Measurements from ENCODE around the gene ENO1. TPM values are rescaled to one million over a fixed set of nuclear protein-coding genes. Genes with fewer than 3 reads are reported as not detected.

ENO1 gene
- total RNA-seq, 1 experiment from 2014 or later, result 2,334 TPM

DNA sequence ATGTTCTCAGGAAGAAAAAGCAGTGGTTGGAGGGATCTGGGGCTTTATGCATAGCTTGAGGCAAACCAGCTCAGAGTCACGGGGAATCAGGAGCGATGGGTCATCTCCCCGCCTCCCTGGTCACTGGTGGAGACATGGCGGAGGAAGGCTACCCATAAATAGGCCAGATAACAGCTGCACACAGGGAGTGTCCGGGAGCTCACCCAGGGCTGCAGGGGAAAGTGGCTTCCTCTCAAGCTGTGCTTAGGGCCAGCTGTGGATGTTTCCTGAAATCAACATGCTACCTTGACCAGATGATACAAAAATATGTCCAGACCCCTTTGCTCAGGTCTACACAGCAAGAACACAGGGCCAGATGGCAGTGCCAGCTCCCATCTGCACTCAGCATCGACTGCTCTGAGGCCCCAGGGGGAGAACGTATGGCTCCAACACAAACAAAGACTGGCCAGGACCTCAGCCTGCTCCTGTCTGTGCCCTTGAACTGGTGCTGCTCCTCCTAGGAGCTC, 33.9 kb downstream of the ENO1 start (continued):
- TF ChIP-seq, protein P1, sequence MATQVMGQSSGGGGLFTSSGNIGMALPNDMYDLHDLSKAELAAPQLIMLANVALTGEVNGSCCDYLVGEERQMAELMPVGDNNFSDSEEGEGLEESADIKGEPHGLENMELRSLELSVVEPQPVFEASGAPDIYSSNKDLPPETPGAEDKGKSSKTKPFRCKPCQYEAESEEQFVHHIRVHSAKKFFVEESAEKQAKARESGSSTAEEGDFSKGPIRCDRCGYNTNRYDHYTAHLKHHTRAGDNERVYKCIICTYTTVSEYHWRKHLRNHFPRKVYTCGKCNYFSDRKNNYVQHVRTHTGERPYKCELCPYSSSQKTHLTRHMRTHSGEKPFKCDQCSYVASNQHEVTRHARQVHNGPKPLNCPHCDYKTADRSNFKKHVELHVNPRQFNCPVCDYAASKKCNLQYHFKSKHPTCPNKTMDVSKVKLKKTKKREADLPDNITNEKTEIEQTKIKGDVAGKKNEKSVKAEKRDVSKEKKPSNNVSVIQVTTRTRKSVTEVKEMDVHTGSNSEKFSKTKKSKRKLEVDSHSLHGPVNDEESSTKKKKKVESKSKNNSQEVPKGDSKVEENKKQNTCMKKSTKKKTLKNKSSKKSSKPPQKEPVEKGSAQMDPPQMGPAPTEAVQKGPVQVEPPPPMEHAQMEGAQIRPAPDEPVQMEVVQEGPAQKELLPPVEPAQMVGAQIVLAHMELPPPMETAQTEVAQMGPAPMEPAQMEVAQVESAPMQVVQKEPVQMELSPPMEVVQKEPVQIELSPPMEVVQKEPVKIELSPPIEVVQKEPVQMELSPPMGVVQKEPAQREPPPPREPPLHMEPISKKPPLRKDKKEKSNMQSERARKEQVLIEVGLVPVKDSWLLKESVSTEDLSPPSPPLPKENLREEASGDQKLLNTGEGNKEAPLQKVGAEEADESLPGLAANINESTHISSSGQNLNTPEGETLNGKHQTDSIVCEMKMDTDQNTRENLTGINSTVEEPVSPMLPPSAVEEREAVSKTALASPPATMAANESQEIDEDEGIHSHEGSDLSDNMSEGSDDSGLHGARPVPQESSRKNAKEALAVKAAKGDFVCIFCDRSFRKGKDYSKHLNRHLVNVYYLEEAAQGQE (IDR thresholded peaks at IDR 0.05; ENCODE audit: low read depth), result no peak
- no peak for TF ChIP-seq POLR2AphosphoS5 (IDR thresholded peaks at IDR 0.05; ENCODE audit: low read depth, low read length)
- TF ChIP-seq ELF1 (IDR thresholded peaks at IDR 0.05; ENCODE audit: borderline replicate concordance, low read depth), result no peak
- TF ChIP-seq, protein P2, sequence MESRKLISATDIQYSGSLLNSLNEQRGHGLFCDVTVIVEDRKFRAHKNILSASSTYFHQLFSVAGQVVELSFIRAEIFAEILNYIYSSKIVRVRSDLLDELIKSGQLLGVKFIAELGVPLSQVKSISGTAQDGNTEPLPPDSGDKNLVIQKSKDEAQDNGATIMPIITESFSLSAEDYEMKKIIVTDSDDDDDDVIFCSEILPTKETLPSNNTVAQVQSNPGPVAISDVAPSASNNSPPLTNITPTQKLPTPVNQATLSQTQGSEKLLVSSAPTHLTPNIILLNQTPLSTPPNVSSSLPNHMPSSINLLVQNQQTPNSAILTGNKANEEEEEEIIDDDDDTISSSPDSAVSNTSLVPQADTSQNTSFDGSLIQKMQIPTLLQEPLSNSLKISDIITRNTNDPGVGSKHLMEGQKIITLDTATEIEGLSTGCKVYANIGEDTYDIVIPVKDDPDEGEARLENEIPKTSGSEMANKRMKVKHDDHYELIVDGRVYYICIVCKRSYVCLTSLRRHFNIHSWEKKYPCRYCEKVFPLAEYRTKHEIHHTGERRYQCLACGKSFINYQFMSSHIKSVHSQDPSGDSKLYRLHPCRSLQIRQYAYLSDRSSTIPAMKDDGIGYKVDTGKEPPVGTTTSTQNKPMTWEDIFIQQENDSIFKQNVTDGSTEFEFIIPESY (IDR thresholded peaks at IDR 0.05; ENCODE audit: extremely low read depth, insufficient replicate concordance, low read length), result no peak
- TF ChIP-seq CEBPB (IDR thresholded peaks at IDR 0.05; ENCODE audit: low read depth), result no peak
- no peak for TF ChIP-seq MAX (IDR thresholded peaks at IDR 0.05)
- TF ChIP-seq YY1 (IDR thresholded peaks at IDR 0.05; ENCODE audit: extremely low read depth, insufficient replicate concordance, low read depth, low read length), result no peak

DNA sequence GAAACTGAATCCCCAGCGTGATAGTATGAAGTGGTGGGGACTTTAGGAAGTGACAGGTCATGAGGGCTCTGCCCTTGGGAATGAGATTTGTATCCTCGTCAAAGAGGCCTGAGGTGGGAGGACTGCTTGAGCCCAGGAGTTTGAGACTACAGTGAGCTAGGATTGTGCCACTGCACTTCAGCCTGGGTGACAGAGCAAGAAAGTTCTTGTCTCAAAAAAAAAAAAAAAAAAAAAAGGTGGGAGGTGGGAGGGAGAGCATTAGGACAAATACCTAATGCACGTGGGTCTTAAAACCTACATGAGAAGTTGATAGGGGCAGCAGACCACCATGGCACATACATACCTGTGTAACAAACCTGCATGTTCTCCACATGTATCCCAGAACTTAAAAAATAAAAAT, 37.1 kb downstream of the ENO1 start:
- Histone ChIP-seq H3K4me3 (replicated peaks in 1 of 2; ENCODE audit: low read depth in 1 of 2, low read length in 2 of 2) (no peak overlapping the region), H2AFZ (ENCODE audit: low read depth, low read length, poor library complexity, severe bottlenecking) (no peak overlapping the region), H3K79me2 (ENCODE audit: insufficient read depth, low read length) (no peaks in the 10 kb centered on the region), H3K27ac (ENCODE audit: low read depth, low read length) (no peak overlapping the region), H3K9me2 (ENCODE audit: insufficient read depth) (no peaks in the 10 kb centered on the region), H3K4me1 (ENCODE audit: control insufficient read depth in 1 of 2, insufficient read depth in 2 of 2, low read length in 2 of 2) (no peaks in the 10 kb centered on the region), H3K4me2 (ENCODE audit: low read length) (no peak overlapping the region), H3K36me3 (ENCODE audit: control insufficient read depth in 1 of 2, insufficient read depth in 2 of 2, low read length in 2 of 2) (no peaks in the 10 kb centered on the region), H4K20me1 (ENCODE audit: insufficient read depth) (no peaks in the 10 kb centered on the region), H3K9me3 (ENCODE audit: control insufficient read depth in 1 of 2, insufficient read depth in 1 of 2, low read depth in 1 of 2, low read length in 2 of 2) (no peaks in the 10 kb centered on the region), H3K9ac (ENCODE audit: low read length) (no peak overlapping the region), H3K27me3 (ENCODE audit: insufficient read depth, low read length) (peaks cover 3% of the 10 kb centered on the region; the same call in 1 of the 2 replicates)
- POLR2A ChIA-PET, result no interaction called here
- RAD21 ChIA-PET (ENCODE audit: low non-redundant PET in 1 of 2, low total read pairs in 2 of 2, uncharacterized antibody in 2 of 2, unreplicated experiment in 2 of 2), result no interaction called here
- intact Hi-C loops (cut with micrococcal nuclease), result no loop called here
- CTCF ChIA-PET, result no interaction called here
- TF ChIP-seq SIN3A (IDR thresholded peaks at IDR 0.05; ENCODE audit: low read depth), result no peak
- TF ChIP-seq SRF (IDR thresholded peaks at IDR 0.05; ENCODE audit: low read depth), result no peak
- no peak for TF ChIP-seq ZFX (IDR thresholded peaks at IDR 0.05)
- TF ChIP-seq CBX3 (IDR thresholded peaks at IDR 0.05; ENCODE audit: low read depth), result no peak
- TF ChIP-seq CEBPB (IDR thresholded peaks at IDR 0.05; ENCODE audit: low read depth), result no peak
- TF ChIP-seq SP1 (IDR thresholded peaks at IDR 0.05; ENCODE audit: low read depth), result no peak
- DNase-seq (ENCODE audit: low read depth, low spot score), result no peak
- no TSS peak for BruUV-seq (replicated peaks)
- ATAC-seq, result no peak

Measured in HCT116 (cell line).